ENCODE data around the gene CYSTM1.

DNA sequence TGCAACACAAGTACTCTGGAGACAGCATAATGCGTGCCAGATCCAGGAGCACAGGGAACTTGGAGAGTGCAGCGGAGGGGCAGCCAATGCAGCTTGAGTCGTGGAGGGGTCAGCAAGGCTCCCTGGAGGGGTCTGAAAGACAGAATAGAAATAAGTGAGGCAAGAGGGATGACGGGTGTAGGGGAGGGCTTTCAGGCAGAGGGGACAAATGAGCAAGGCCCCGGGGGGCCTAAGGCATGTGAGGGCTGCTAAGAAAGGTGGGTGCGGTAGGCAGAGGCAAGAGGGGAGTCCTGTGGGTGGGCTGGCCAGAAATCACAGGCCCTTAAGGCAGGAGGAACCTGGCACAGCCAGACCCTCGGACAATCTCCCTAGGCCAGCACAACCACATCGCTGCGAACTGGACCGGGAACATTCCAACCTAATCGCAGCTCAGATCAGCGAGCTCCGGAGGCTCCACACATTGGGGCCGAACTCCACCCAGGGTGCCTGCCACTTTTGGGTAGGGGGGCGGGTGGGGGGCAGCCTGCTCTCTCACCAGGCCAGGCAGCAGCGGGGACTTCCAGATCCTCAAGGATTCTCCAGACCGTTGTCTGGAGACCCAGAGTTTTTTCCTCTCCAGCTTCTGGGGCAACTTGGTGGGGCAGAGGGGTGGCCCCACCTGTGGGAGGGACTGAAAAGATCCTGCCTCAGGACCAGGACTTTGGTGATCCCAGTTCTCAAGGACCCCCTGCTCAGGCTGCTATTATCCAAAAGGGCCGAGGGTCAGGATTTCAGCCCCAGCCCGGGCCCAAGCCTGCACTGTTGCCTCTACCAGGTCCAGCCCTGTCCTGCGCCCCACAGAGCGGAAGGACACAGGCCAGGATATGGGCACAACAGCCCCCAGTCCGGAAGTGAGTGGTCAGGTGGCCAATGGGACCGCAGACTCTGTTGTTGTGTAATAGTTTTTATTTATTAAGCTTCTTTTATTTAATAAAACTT lies 22.7 kb upstream of the CYSTM1 start:
- no peak for TF ChIP-seq POLR2A (IDR thresholded peaks at IDR 0.05; ENCODE audit: low read depth, low read length)
- no peak for TF ChIP-seq POLR2AphosphoS5 (IDR thresholded peaks at IDR 0.05; ENCODE audit: low read depth, low read length)
- TF ChIP-seq TAF1 (IDR thresholded peaks at IDR 0.05; ENCODE audit: low read depth, low read length) = no peak
